IPS-18a (cell line): ENCODE measurements around the gene RHOC.
A peak's percentile ranks its signal among the peaks of the same experiment; 100 is the strongest.

Experiments used
- H3K27ac ChIP-seq: one replicate; pipeline ENCODE4 v1.5.1; 2013; ENCODE audit warnings: low read length
- H3K27me3 ChIP-seq: one replicate; pipeline ENCODE4 v1.6.1; 2013; ENCODE audit warnings: mild to moderate bottlenecking, low read length; ENCODE audit not compliant: control insufficient read depth, insufficient read depth
- H3K36me3 ChIP-seq: one replicate; pipeline ENCODE4 v1.6.1; 2013; ENCODE audit warnings: low read depth, low read length; ENCODE audit not compliant: control insufficient read depth
- H3K4me1 ChIP-seq: one replicate; pipeline ENCODE4 v1.6.1; 2013; ENCODE audit warnings: low read depth, low read length; ENCODE audit not compliant: control insufficient read depth
- H3K4me3 ChIP-seq: one replicate; pipeline ENCODE4 v1.5.1; 2013; ENCODE audit warnings: low read length
- H3K9ac ChIP-seq: one replicate; pipeline ENCODE4 v1.6.1; 2013; ENCODE audit warnings: mild to moderate bottlenecking, low read length, moderate library complexity
- H3K9me3 ChIP-seq: one replicate; pipeline ENCODE4 v1.6.1; 2013; ENCODE audit warnings: low read depth, low read length; ENCODE audit not compliant: control insufficient read depth

Gene RHOC

DNA sequence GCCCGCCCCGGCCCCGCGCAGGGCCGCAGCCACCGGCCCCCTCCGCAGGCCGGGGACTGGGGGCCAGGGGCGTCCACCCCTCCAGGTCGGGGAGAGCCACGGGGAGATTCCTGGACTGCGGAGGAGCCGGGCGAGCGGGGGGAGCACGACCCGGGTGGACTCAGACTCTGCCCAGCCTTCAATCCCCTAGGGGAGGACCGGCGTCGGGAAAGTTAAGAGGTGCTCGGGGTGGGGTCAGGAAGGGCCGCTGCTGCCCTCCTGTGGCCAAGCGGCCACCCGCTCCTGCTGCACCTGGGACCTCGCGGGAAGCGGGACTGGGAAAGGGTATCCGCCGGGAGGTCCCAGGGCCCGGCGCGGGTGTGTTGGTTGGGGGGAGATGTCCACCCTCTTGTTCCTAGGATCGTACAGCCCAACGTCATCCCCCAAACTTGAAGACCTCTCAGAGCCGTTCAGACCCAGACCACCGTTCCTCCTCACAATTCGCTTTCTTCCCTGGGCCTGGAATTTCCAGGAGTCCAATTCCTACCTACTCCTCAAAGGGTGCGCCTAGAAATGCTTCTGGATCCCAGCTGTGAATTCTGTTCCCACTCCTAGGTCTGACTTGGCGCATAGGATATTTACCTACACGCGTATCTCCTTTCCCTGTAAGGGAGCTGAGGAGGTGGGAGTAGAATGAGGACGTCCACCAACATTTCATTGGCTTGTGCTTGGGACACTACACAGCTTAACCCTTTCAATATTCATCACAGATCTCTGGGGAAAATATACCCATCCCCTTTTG, 484 bp upstream of the RHOC start:
- Histone ChIP-seq H3K4me3 (peak overlapping the region; percentile 70), H3K9ac (no peak overlapping the region), H3K9me3 (no peaks in the 10 kb centered on the region), H3K4me1 (peaks cover 38% of the 10 kb centered on the region), H3K27ac (no peak overlapping the region), H3K36me3 (peaks cover 11% of the 10 kb centered on the region), H3K27me3 (peaks cover 33% of the 10 kb centered on the region)

DNA sequence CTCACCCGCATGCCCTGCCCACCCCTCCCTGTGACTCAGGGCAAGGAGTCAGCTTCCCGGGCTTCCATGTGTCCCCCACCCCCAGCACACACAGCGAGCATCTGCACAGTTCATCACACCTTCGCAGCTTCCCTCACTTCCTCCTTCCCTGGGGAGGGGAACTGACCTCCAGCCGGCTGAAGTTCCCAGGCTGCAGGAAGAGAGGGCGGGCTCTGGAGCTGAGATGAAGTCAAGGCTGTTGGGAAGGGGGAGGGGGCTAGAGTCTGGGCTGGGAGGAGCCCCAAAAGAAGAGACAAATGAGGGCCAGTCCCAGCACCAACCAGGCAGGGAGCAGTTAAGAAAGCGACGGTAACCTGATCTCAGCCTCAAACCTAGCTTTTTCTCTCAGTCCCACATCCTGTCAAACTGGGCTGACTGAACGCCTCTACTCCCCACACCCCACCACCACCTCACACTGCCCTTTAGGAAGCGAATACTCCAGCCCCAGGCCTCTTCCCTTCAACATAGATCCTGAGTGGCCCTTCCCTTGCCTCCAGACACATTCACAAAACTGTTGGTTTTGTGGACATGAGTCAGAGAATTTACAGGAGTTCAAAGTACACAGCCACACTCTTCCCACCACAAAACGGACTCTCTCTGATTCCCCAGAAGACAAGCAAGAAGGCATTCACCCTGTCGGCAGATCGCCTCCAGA, 1.8 kb downstream of the RHOC start:
- H3K9ac ChIP-seq: no peak overlapping the region
- H3K27ac ChIP-seq: no peak overlapping the region
- no peaks in the 10 kb centered on the region for H3K9me3 ChIP-seq
- H3K27me3 ChIP-seq: peaks cover 42% of the 10 kb centered on the region
- peaks cover 3% of the 10 kb centered on the region for H3K36me3 ChIP-seq
- peak overlapping the region; percentile 70 for H3K4me3 ChIP-seq
- peaks cover 41% of the 10 kb centered on the region for H3K4me1 ChIP-seq

DNA sequence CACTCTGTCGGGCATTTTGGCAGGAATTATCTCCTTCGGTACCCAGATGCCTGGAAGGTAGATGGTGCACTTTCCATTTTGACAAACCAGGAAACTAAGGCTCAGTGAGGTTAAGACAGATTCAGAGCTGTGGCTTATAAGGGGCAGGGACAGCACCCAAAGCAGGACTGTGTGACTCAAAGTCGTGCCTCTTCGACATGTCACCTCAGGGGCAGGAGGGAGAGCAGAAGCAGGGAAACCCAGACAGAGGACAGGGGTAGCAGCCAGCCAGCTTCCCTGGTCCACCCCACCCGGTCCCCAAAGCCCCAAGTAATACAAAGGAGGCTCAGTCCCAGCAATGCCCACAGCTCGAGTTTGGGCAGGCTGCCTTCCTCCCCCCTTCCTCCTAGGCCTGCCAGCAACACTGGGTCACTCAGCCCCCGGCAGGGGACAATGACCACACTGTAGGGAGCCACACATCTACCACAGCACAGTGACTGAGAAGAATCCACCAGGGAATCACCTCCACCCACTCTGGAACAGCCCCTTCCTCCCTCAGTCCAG, 2.5 kb downstream of the RHOC start:
- Histone ChIP-seq H3K9ac (no peak overlapping the region), H3K4me3 (peak overlapping the region; percentile 70), H3K27me3 (peaks cover 48% of the 10 kb centered on the region), H3K36me3 (peaks cover 5% of the 10 kb centered on the region), H3K9me3 (no peaks in the 10 kb centered on the region), H3K4me1 (peaks cover 44% of the 10 kb centered on the region), H3K27ac (no peak overlapping the region)

DNA sequence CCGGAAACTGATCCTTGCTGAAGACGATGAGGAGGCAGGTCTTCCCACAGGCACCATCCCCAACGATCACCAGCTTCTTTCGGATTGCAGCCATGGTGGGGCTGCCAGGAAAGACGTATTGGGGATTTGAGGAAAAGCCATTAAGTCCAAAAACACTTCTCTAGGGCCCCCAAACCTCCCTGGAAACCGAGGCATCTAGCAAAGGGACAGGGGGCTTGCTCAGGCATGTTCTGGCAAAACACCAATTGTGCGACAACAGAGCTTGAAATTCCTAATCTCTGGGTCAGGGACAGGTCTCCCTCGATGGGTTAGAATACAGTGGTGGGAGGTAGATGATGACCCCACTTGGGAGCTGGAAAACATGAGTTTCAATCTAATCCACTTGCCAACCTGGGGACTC, 3.2 kb downstream of the RHOC start:
- Histone ChIP-seq H3K36me3 (peaks cover 8% of the 10 kb centered on the region), H3K9me3 (no peaks in the 10 kb centered on the region), H3K4me1 (peaks cover 46% of the 10 kb centered on the region), H3K27ac (no peak overlapping the region), H3K4me3 (no peak overlapping the region), H3K27me3 (peaks cover 56% of the 10 kb centered on the region), H3K9ac (no peak overlapping the region)

GRCh38 chr1:112702420-112703261, 4.3 kb downstream of the RHOC start:
- Histone ChIP-seq H3K27ac (no peak overlapping the region), H3K27me3 (peaks cover 51% of the 10 kb centered on the region), H3K4me1 (peaks cover 47% of the 10 kb centered on the region), H3K4me3 (no peak overlapping the region), H3K9me3 (no peaks in the 10 kb centered on the region), H3K36me3 (peaks cover 14% of the 10 kb centered on the region), H3K9ac (no peak overlapping the region)

- Histone ChIP-seq H3K27me3 (peaks cover 49% of the 10 kb centered on the region), H3K36me3 (peaks cover 14% of the 10 kb centered on the region), H3K9ac (no peak overlapping the region), H3K4me1 (peaks cover 46% of the 10 kb centered on the region), H3K4me3 (no peak overlapping the region), H3K27ac (no peak overlapping the region), H3K9me3 (no peaks in the 10 kb centered on the region)
Observed at GRCh38 chr1:112702067-112702395, 4.9 kb downstream of the RHOC start.

DNA sequence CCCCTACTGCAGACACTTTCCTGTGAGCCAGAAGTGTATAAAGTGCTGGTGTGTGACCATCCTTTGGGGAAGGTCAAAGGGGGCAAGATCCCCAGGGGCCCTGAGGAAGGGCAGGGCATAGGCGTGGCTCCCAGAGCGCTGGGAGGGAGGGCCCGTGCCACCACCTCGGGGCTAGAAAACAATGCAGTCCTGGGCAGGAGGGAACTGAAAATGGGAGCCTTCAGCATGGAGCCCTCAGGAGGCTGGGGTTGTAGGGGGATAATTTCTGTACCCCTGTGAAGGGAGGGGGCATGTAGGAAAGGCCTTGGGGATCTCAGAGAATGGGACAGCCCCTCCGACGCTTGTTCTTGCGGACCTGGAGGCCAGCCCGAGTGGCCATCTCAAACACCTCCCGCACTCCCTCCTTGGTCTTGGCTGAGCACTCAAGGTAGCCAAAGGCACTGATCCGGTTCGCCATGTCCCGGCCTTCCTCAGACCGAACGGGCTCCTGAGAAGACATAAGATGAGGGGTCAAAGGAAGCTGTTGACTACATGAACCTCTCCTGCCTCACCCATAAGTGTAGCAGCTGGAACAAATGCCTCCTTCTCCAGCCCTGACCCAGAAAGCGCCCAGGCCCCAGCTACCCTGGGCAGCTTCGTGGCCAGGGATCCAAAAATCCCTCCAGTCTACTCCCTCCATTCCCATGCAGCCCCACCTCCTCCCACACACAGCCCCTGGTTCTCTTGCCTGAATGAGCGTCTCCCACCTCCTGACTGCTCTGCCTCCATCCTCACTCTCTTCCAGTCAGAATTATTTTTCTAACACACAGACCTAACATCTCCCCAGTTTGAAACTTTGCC, 5.5 kb downstream of the RHOC start:
- Histone ChIP-seq H3K27me3 (peaks cover 49% of the 10 kb centered on the region), H3K4me3 (no peak overlapping the region), H3K27ac (no peak overlapping the region), H3K9ac (no peak overlapping the region), H3K36me3 (peaks cover 18% of the 10 kb centered on the region), H3K4me1 (peaks cover 46% of the 10 kb centered on the region), H3K9me3 (no peaks in the 10 kb centered on the region)

DNA sequence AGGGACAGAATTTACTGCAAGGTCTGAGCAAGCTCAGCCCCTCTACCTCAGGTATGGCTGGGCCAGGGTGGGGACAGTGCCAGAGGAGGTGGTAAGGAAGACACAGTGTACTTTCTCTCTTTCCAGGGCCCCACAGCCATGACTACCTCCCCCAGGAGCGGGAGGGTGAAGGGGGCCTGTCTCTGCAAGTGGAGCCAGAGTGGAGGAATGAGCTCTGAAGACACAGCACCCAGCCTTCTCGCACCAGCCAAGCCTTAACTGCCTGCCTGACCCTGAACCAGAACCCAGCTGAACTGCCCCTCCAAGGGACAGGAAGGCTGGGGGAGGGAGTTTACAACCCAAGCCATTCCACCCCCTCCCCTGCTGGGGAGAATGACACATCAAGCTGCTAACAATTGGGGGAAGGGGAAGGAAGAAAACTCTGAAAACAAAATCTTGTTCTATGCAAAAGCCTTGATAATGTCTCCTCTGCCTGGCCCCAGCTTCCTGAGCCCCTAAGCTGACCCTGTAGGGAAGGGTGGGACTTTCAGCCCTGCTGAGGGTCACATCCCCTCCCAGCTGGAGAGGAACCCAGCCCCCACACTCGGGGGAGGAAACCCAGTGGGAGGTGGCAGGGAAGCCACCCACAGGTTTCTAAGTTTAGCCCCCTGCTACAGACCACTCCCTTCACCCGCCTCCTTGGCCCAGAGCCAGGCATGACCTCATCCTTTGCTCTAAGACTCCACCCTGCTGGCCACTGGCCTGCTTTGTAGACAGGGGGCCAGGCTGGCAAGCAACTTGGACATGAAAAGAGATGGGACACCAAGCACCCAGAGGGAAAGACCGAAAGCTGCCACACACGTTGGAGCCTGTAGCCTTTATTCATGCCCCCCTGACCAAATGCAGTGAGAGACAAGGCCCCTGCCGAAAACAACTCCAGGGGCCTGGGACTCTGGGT, 6.4 kb downstream of the RHOC start:
- no peak overlapping the region for H3K4me3 ChIP-seq
- no peaks in the 10 kb centered on the region for H3K9me3 ChIP-seq
- peaks cover 40% of the 10 kb centered on the region for H3K4me1 ChIP-seq
- H3K27ac ChIP-seq: no peak overlapping the region
- peaks cover 45% of the 10 kb centered on the region for H3K27me3 ChIP-seq
- no peak overlapping the region for H3K9ac ChIP-seq
- peaks cover 18% of the 10 kb centered on the region for H3K36me3 ChIP-seq

- no peak overlapping the region for H3K27ac ChIP-seq
- no peak overlapping the region for H3K9ac ChIP-seq
Observed at GRCh38 chr1:112699425-112700144, 7.3 kb downstream of the RHOC start.

More at GRCh38 chr1:112699425-112700144, 7.3 kb downstream of the RHOC start:
- no peaks in the 10 kb centered on the region for H3K9me3 ChIP-seq
- H3K36me3 ChIP-seq: peaks cover 21% of the 10 kb centered on the region
- H3K4me3 ChIP-seq: no peak overlapping the region
- H3K27me3 ChIP-seq: peaks cover 45% of the 10 kb centered on the region
- peaks cover 33% of the 10 kb centered on the region for H3K4me1 ChIP-seq
